ENCODE data around the gene MALSU1.

- TF ChIP-seq POLR2AphosphoS5 (IDR thresholded peaks at IDR 0.05; ENCODE audit: low read depth, low read length) (no peak), TAF1 (IDR thresholded peaks at IDR 0.05; ENCODE audit: borderline replicate concordance, low read depth, low read length) (no peak)
Measured at GRCh38 chr7:23306936-23307521, 7.9 kb downstream of the MALSU1 start.
